ENCODE results near the gene HPSE. TPM values are rescaled to one million over a fixed set of nuclear protein-coding genes. Genes with fewer than 3 reads are reported as not detected.
A peak's percentile ranks its signal among the peaks of the same experiment; 100 is the strongest.

The HPSE gene
- total and polyA plus RNA-seq, 2 of the 13 experiments (the other 11 are each of a cell fraction or from before 2014, with no cell fraction given): not detected

DNA sequence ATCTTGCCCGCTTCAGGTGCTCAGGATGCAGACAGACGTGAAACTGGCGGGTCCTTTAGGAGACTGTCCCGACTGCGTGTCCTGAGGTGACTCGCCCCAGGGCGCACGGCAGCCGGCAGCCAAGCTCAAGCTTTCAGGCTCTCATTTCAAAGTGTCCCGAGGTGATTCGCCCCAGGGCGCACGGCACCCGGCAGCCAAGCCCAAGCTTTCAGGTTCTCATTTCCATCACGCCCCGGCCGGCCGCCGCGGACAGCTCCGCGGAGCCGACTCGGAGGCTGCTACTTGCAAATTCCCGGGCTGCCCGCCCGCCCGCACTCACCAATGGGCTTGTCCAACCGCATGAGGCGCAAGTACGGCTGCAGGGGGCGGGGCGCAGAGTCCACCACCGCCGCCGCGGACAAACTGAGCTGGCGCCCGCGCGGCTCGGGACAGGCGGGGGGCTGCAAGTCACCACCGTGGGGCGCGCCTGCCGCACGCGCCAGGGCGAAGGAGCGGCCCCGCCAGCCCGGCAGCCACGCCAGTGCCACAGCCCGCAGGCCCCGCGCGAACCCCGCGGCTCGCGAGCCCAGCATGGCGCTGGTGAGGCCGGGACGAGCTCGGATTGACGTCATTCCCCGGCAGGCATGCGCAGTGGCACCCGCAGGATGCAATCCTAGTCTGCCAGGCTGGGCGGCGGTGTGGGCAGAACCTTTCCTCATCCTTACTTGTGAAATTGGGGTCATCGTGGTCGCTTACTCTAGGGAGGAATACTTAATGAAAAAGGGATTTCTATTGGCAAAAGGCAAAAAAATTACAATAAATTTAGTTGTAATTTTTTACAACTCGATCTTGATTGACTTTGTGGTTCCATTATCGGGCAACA, 50.2 kb downstream of the HPSE start, which contains the start of gene COQ2 (continued):
- TF ChIP-seq MZF1 (CRISPR knock-in tag; IDR thresholded peaks at IDR 0.05; ENCODE audit: borderline replicate concordance) (no peak), HNRNPLL (IDR thresholded peaks at IDR 0.05; ENCODE audit: low read depth, low read length, poor library complexity, severe bottlenecking) (peak; percentile 80), ZNF431 (CRISPR knock-in tag; IDR thresholded peaks at IDR 0.05; ENCODE audit: borderline replicate concordance, low read depth) (peak; percentile 92; the same call in 1 of the 2 replicates), STAT6 (CRISPR knock-in tag; IDR thresholded peaks at IDR 0.05; ENCODE audit: borderline replicate concordance) (no peak), HOMEZ (CRISPR knock-in tag; IDR thresholded peaks at IDR 0.05; ENCODE audit: low read depth) (peak; percentile 73; the same call in 1 of the 2 replicates), MTA1 (CRISPR knock-in tag; IDR thresholded peaks at IDR 0.05; ENCODE audit: borderline replicate concordance) (peak; percentile 91; the same call in 1 of the 2 replicates), TFDP2 (CRISPR knock-in tag; IDR thresholded peaks at IDR 0.05) (peak; percentile 96), XBP1 (CRISPR knock-in tag; IDR thresholded peaks at IDR 0.05) (no peak), SMAD1 (CRISPR knock-in tag; IDR thresholded peaks at IDR 0.05; ENCODE audit: borderline replicate concordance, low read depth) (peak; percentile 85; the same call in 1 of the 2 replicates), YEATS2 (CRISPR knock-in tag; IDR thresholded peaks at IDR 0.05; ENCODE audit: borderline replicate concordance) (no peak), REST (IDR thresholded peaks at IDR 0.05; ENCODE audit: borderline replicate concordance in 1 of 2, low read depth in 1 of 2, low read length in 2 of 2) (peak in 1 of 2 experiments; percentile 82; a peak in 2 of 4 replicates), SATB2 (CRISPR knock-in tag; IDR thresholded peaks at IDR 0.05) (no peak)
- TF ChIP-seq, protein P1, sequence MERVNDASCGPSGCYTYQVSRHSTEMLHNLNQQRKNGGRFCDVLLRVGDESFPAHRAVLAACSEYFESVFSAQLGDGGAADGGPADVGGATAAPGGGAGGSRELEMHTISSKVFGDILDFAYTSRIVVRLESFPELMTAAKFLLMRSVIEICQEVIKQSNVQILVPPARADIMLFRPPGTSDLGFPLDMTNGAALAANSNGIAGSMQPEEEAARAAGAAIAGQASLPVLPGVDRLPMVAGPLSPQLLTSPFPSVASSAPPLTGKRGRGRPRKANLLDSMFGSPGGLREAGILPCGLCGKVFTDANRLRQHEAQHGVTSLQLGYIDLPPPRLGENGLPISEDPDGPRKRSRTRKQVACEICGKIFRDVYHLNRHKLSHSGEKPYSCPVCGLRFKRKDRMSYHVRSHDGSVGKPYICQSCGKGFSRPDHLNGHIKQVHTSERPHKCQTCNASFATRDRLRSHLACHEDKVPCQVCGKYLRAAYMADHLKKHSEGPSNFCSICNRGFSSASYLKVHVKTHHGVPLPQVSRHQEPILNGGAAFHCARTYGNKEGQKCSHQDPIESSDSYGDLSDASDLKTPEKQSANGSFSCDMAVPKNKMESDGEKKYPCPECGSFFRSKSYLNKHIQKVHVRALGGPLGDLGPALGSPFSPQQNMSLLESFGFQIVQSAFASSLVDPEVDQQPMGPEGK (CRISPR knock-in tag; IDR thresholded peaks at IDR 0.05): 0 out of 2 replicates have a peak, but pooled peaks have one; percentile 20

All from HepG2 (cell line).